Measurements from ENCODE around the gene PKP2.

DNA sequence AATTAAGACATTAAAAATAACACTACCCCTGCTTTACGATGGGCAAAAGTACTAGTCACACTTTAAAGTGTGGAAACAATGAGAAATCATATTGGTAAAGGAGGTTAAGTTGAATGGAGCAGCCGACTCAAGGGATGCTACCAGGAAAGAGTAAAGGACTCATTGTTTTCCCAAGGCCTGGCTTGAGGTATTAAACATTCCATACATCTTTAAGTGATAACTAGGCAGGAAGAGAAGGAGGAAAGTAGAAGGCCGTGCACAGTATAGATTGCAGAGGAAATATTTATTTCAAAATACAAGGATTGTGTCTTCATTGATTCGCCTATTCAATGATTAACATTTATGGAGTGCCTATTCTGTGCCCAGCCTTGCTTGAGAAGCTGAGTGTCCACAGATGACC is 120.3 kb downstream of the PKP2 start:
- TF ChIP-seq, protein P1, sequence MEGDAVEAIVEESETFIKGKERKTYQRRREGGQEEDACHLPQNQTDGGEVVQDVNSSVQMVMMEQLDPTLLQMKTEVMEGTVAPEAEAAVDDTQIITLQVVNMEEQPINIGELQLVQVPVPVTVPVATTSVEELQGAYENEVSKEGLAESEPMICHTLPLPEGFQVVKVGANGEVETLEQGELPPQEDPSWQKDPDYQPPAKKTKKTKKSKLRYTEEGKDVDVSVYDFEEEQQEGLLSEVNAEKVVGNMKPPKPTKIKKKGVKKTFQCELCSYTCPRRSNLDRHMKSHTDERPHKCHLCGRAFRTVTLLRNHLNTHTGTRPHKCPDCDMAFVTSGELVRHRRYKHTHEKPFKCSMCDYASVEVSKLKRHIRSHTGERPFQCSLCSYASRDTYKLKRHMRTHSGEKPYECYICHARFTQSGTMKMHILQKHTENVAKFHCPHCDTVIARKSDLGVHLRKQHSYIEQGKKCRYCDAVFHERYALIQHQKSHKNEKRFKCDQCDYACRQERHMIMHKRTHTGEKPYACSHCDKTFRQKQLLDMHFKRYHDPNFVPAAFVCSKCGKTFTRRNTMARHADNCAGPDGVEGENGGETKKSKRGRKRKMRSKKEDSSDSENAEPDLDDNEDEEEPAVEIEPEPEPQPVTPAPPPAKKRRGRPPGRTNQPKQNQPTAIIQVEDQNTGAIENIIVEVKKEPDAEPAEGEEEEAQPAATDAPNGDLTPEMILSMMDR (IDR thresholded peaks at IDR 0.05) = no peak
- no peak for TF ChIP-seq POLR2AphosphoS5 (IDR thresholded peaks at IDR 0.05)

All from breast epithelium (tissue), 3 donors.